Dermis microvascular lymphatic vessel endothelial cell (primary cell): Measurements from ENCODE around the gene TRIM28. TPM values are rescaled to one million over a fixed set of nuclear protein-coding genes. Genes with fewer than 3 reads are reported as not detected.
"Not testable (repeated sequence)": the region's sequence is repeated elsewhere in the genome, so short reads cannot be mapped to it uniquely, and the experiment has no call there.

Experiments
- DNase-seq, 2 donors: peaks; one replicate each; pipeline versions ENCODE4 v3.0.0 to v3.0.0-alpha.2; 2010; ENCODE audit warnings: low read depth in 2 of 2
- total RNA-seq: library from RNA; depleted of rRNA; stranded (reverse); fragments of >200 nt; gene quantifications from 2 replicates; pipeline ENCODE4 v1.2.1, GENCODE V29; 2014

Gene TRIM28
- total RNA-seq, 1 donor from 2014 or later = 348 TPM

DNA sequence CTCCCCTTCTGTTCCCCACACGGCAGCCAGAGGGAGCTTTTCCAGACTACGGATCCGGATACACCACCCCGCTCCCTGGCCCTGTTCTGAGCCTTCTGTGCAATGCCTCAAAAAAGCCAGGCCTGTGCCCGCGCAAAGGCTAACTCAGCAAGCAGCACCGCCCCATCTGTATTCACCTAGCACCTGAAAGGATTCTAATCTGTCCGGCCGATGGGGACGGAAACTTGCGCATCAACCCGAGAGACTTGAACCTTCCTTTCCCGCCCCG is 24.8 kb upstream of the TRIM28 start:
- peak; percentile 63 to 84 for DNase-seq

- DNase-seq = peak; percentile 86 to 94
Observed at GRCh38 chr19:58519355-58520256, 24.3 kb upstream of the TRIM28 start, which contains the start of gene ZBTB45. Gene ZBTB45, minus strand, starts transcription at chr19:58519810. Its CDS starts 2,137 bp downstream, at chr19:58517673.

GRCh38 chr19:58520257-58520599 is 23.6 kb upstream of the TRIM28 start:
- DNase-seq = no peak

DNA sequence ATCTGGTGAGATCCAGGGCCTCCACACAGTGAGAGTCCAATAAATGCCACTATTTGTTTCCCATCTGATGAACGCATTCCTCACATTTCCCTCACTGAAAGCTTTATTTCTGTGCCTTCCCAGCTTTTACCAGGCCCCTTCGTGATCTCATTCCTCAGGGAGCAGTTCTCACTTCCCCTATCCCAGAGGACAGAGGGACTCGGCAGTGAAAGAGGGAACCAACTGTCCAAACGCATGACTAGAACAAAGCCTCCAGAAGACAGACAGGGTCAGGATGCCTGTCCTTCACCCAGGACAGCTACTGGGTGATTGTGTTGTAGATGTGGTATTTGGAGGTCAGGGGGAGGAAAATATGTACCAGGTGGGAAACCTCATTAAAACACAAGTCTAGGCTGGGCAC is 22.2 kb upstream of the TRIM28 start:
- DNase-seq = no peak

GRCh38 chr19:58522709-58523108 is 21.2 kb upstream of the TRIM28 start:
- DNase-seq = no peak

- no peak for DNase-seq
Observed at GRCh38 chr19:58529405-58529804, 14.5 kb upstream of the TRIM28 start.

DNA sequence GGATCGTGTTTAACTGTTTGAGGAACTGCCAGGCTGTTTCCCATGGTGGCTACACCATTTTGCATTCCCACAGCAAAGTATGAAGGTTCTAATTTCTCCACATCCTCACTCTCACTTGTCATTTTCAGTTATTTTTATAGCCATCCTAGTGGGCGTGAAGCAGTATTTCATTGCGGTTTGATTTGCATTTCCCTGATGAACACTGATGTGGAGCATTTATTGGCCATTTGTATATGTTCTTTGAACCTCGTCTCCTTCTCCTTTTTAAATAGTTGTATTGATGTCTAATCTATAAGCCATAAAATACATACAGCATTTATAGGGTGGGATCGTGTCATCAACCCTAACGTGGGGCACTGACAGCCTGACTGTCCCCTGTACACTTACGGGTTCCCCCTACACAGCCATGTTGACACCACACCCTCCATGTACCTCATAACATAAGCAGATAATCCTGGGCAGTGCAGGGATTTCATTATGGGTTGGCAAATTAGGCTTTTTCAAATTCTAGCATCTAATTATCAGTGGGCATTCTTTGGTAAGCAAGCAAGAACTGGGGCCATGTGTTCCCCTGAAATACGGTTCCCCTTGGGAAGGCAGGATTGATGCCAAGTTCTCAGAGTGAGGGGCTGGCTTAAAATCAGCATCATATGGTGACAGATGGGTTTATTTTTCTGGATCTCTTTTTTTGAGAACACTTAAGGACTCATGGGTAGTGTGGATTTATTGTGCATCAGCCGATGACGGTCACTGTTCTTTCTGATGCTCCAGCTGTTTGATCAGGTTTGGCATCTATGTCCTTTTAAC is 12.6 kb upstream of the TRIM28 start:
- no peak for DNase-seq

GRCh38 chr19:58535857-58536256 is 8.0 kb upstream of the TRIM28 start:
- no peak for DNase-seq

- no peak for DNase-seq
Observed at GRCh38 chr19:58536852-58537798, 6.7 kb upstream of the TRIM28 start.

- peak in 1 of 2 donors; percentile 69 for DNase-seq
Observed at GRCh38 chr19:58538257-58539168, 5.4 kb upstream of the TRIM28 start.

GRCh38 chr19:58539169-58539559 is 4.7 kb upstream of the TRIM28 start:
- DNase-seq = not testable (repeated sequence)

GRCh38 chr19:58542641-58543372 is 1.1 kb upstream of the TRIM28 start:
- DNase-seq = not testable (repeated sequence)

DNA sequence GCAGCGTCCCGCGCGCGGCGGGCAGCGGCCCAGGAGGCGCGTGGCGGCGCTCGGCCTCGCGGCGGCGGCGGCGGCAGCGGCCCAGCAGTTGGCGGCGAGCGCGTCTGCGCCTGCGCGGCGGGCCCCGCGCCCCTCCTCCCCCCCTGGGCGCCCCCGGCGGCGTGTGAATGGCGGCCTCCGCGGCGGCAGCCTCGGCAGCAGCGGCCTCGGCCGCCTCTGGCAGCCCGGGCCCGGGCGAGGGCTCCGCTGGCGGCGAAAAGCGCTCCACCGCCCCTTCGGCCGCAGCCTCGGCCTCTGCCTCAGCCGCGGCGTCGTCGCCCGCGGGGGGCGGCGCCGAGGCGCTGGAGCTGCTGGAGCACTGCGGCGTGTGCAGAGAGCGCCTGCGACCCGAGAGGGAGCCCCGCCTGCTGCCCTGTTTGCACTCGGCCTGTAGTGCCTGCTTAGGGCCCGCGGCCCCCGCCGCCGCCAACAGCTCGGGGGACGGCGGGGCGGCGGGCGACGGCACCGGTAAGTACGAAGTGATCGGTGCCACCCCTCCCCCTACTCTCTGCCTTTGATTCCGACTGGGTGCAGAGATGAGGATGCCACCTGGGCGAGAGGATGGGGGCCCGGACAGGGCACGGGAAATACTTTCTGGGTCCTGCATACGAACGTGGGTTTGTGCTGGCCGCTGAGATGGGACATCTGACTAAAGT is 874 bp downstream of the TRIM28 start:
- DNase-seq = peak in 1 of 2 donors; percentile 63

DNA sequence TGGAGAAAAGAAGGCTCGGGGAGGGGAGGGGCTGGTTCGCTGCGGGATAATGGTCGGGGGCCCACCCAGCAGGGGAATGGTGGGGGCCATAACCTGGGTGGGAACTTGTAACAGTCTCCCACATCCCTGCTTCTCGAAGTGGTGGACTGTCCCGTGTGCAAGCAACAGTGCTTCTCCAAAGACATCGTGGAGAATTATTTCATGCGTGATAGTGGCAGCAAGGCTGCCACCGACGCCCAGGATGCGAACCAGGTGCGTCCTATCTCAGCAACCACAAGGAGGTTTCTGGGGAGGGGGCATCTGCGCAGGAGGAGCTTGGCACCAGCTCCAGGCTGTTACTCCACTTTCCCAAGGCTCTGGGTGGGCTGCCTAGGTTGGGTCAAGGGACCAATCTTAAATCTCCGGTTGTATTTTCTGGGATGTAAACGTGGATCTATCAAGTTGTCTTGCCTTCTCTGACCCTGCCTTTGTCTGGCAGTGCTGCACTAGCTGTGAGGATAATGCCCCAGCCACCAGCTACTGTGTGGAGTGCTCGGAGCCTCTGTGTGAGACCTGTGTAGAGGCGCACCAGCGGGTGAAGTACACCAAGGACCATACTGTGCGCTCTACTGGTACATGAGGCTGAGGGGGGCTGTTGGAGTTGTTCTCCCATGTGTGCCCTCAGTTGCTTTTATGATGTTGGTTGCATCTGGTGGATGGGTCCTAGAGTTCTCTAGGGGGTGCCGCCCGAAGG is 1.6 kb downstream of the TRIM28 start:
- DNase-seq = no peak

DNA sequence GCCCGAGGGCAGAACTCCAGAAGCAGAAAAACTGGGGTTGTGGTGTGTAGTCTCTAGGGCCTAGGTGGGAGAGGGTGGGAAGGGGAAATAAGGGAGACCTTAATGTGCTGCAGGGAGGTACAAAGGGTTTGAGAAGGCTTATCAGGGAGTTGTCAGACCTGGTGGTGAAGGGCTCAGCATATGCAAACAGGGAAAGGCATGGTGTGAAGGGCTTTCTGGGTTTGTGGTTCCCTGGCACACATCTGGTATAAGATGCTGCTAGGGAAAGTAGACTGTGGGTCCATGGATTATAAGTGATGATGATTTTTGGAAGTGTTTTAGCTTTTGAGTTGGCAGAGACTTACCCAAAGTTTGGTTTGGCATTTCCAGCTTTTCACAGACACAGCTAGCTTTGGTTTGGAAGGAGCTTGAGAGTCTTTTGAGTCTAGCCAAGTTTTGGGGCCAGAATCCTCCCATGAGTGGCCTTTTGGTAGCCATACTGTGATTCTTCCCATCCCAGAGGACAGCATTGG is 2.2 kb downstream of the TRIM28 start:
- DNase-seq = no peak

GRCh38 chr19:58547323-58548312 is 3.8 kb downstream of the TRIM28 start:
- DNase-seq = no peak
